ENCODE measurements around the gene PTPRM.

Gene PTPRM

GRCh38 chr18:8341481-8342230, 774.5 kb downstream of the PTPRM start:
- Mint-ChIP-seq H3K27me3 (peaks cover 6% of the 10 kb centered on the region), H3K36me3 (ENCODE audit: low read depth) (no peaks in the 10 kb centered on the region), H3K4me3 (no peak overlapping the region), H3K27ac (no peak overlapping the region), H3K4me1 (no peaks in the 10 kb centered on the region), H3K9me3 (no peaks in the 10 kb centered on the region)
- DNase-seq, result no peak
- no peak for ATAC-seq

GRCh38 chr18:8348051-8348720, 781.1 kb downstream of the PTPRM start:
- H3K4me1 Mint-ChIP-seq, result no peaks in the 10 kb centered on the region
- peaks cover 2% of the 10 kb centered on the region for H3K27me3 Mint-ChIP-seq
- H3K9me3 Mint-ChIP-seq, result no peaks in the 10 kb centered on the region
- ATAC-seq (no peak), DNase-seq (no peak)
- H3K27ac Mint-ChIP-seq, result no peak overlapping the region
- no peaks in the 10 kb centered on the region for H3K36me3 Mint-ChIP-seq (ENCODE audit: low read depth)
- H3K4me3 Mint-ChIP-seq, result no peak overlapping the region

GRCh38 chr18:8349608-8350323, 782.6 kb downstream of the PTPRM start:
- Mint-ChIP-seq H3K36me3 (ENCODE audit: low read depth) (no peaks in the 10 kb centered on the region), H3K4me1 (no peaks in the 10 kb centered on the region), H3K27me3 (peaks cover 6% of the 10 kb centered on the region), H3K9me3 (no peaks in the 10 kb centered on the region), H3K4me3 (no peak overlapping the region), H3K27ac (no peak overlapping the region)
- ATAC-seq, result no peak
- no peak for DNase-seq

- no peak for ATAC-seq
- DNase-seq, result no peak
- Mint-ChIP-seq H3K27ac (no peak overlapping the region), H3K4me3 (no peak overlapping the region), H3K27me3 (peaks cover 6% of the 10 kb centered on the region), H3K9me3 (no peaks in the 10 kb centered on the region), H3K36me3 (ENCODE audit: low read depth) (no peaks in the 10 kb centered on the region), H3K4me1 (no peaks in the 10 kb centered on the region)
Observed at GRCh38 chr18:8350628-8351027, 783.5 kb downstream of the PTPRM start.

- DNase-seq (no peak), ATAC-seq (no peak)
- Mint-ChIP-seq H3K36me3 (ENCODE audit: low read depth) (no peaks in the 10 kb centered on the region), H3K27ac (no peak overlapping the region), H3K9me3 (no peaks in the 10 kb centered on the region), H3K4me1 (no peaks in the 10 kb centered on the region), H3K27me3 (peaks cover 6% of the 10 kb centered on the region), H3K4me3 (no peak overlapping the region)
Observed at GRCh38 chr18:8351161-8351560, 784.0 kb downstream of the PTPRM start.

GRCh38 chr18:8354304-8354703, 787.2 kb downstream of the PTPRM start:
- H3K9me3 Mint-ChIP-seq, result no peaks in the 10 kb centered on the region
- no peak overlapping the region for H3K27ac Mint-ChIP-seq
- DNase-seq, result no peak
- peaks cover 6% of the 10 kb centered on the region for H3K27me3 Mint-ChIP-seq
- no peaks in the 10 kb centered on the region for H3K4me1 Mint-ChIP-seq
- no peaks in the 10 kb centered on the region for H3K36me3 Mint-ChIP-seq (ENCODE audit: low read depth)
- no peak for ATAC-seq
- no peak overlapping the region for H3K4me3 Mint-ChIP-seq

- DNase-seq (no peak), ATAC-seq (no peak)
- Mint-ChIP-seq H3K4me3 (no peak overlapping the region), H3K4me1 (no peaks in the 10 kb centered on the region), H3K27ac (no peak overlapping the region), H3K36me3 (ENCODE audit: low read depth) (no peaks in the 10 kb centered on the region), H3K27me3 (peaks cover 6% of the 10 kb centered on the region), H3K9me3 (no peaks in the 10 kb centered on the region)
Observed at GRCh38 chr18:8356001-8356400, 788.9 kb downstream of the PTPRM start.

GRCh38 chr18:8357320-8357719, 790.2 kb downstream of the PTPRM start:
- no peaks in the 10 kb centered on the region for H3K4me1 Mint-ChIP-seq
- no peaks in the 10 kb centered on the region for H3K9me3 Mint-ChIP-seq
- no peak for DNase-seq
- H3K27me3 Mint-ChIP-seq, result peaks cover 6% of the 10 kb centered on the region
- H3K27ac Mint-ChIP-seq, result no peak overlapping the region
- H3K4me3 Mint-ChIP-seq, result no peak overlapping the region
- no peak for ATAC-seq
- no peaks in the 10 kb centered on the region for H3K36me3 Mint-ChIP-seq (ENCODE audit: low read depth)

GRCh38 chr18:8358033-8358765, 791.1 kb downstream of the PTPRM start:
- no peaks in the 10 kb centered on the region for H3K4me1 Mint-ChIP-seq
- H3K36me3 Mint-ChIP-seq (ENCODE audit: low read depth), result no peaks in the 10 kb centered on the region
- no peaks in the 10 kb centered on the region for H3K9me3 Mint-ChIP-seq
- DNase-seq (no peak), ATAC-seq (no peak)
- no peak overlapping the region for H3K4me3 Mint-ChIP-seq
- H3K27me3 Mint-ChIP-seq, result peaks cover 4% of the 10 kb centered on the region
- H3K27ac Mint-ChIP-seq, result no peak overlapping the region

- ATAC-seq, result no peak
- Mint-ChIP-seq H3K36me3 (ENCODE audit: low read depth) (no peaks in the 10 kb centered on the region), H3K9me3 (no peaks in the 10 kb centered on the region), H3K27ac (no peak overlapping the region), H3K4me3 (no peak overlapping the region), H3K4me1 (no peaks in the 10 kb centered on the region), H3K27me3 (peaks cover 2% of the 10 kb centered on the region)
- no peak for DNase-seq
Observed at GRCh38 chr18:8359076-8359475, 792.0 kb downstream of the PTPRM start.

- Mint-ChIP-seq H3K4me1 (no peaks in the 10 kb centered on the region), H3K36me3 (ENCODE audit: low read depth) (no peaks in the 10 kb centered on the region), H3K4me3 (no peak overlapping the region), H3K9me3 (no peaks in the 10 kb centered on the region), H3K27me3 (no peaks in the 10 kb centered on the region), H3K27ac (no peak overlapping the region)
- ATAC-seq, result no peak
- no peak for DNase-seq
Observed at GRCh38 chr18:8359481-8359880, 792.4 kb downstream of the PTPRM start.

GRCh38 chr18:8361941-8362471, 794.9 kb downstream of the PTPRM start:
- Mint-ChIP-seq H3K36me3 (ENCODE audit: low read depth) (no peaks in the 10 kb centered on the region), H3K4me1 (no peaks in the 10 kb centered on the region), H3K9me3 (no peaks in the 10 kb centered on the region), H3K27ac (no peak overlapping the region), H3K4me3 (no peak overlapping the region), H3K27me3 (peaks cover 7% of the 10 kb centered on the region)
- no peak for DNase-seq
- no peak for ATAC-seq

- Mint-ChIP-seq H3K4me3 (no peak overlapping the region), H3K4me1 (no peaks in the 10 kb centered on the region), H3K27me3 (peaks cover 8% of the 10 kb centered on the region), H3K27ac (no peak overlapping the region), H3K9me3 (no peaks in the 10 kb centered on the region), H3K36me3 (ENCODE audit: low read depth) (no peaks in the 10 kb centered on the region)
- DNase-seq, result no peak
- ATAC-seq, result no peak
Observed at GRCh38 chr18:8362863-8363262, 795.7 kb downstream of the PTPRM start.

- peaks cover 21% of the 10 kb centered on the region for H3K27me3 Mint-ChIP-seq
- no peak for ATAC-seq
Observed at GRCh38 chr18:8364385-8364784, 797.3 kb downstream of the PTPRM start.

More at GRCh38 chr18:8364385-8364784, 797.3 kb downstream of the PTPRM start:
- H3K4me1 Mint-ChIP-seq, result no peaks in the 10 kb centered on the region
- DNase-seq, result no peak
- H3K4me3 Mint-ChIP-seq, result no peak overlapping the region
- H3K27ac Mint-ChIP-seq, result no peak overlapping the region
- no peaks in the 10 kb centered on the region for H3K9me3 Mint-ChIP-seq
- no peaks in the 10 kb centered on the region for H3K36me3 Mint-ChIP-seq (ENCODE audit: low read depth)

Data from activated naive CD8-positive, alpha-beta T cell treated with anti-CD3 and anti-CD28 coated beads, Interleukin-2, amount 50 U/mL, for 24 hours (primary cell).